GM18861 (cell line): ENCODE data around the gene STK25.

ENCODE experiments used
- ATAC-seq: cut with Tn5 transposase; IDR thresholded peaks from one replicate; pipeline ENCODE4 v1.9.1; 2021; ENCODE audit not compliant: unreplicated experiment

STK25 gene

DNA sequence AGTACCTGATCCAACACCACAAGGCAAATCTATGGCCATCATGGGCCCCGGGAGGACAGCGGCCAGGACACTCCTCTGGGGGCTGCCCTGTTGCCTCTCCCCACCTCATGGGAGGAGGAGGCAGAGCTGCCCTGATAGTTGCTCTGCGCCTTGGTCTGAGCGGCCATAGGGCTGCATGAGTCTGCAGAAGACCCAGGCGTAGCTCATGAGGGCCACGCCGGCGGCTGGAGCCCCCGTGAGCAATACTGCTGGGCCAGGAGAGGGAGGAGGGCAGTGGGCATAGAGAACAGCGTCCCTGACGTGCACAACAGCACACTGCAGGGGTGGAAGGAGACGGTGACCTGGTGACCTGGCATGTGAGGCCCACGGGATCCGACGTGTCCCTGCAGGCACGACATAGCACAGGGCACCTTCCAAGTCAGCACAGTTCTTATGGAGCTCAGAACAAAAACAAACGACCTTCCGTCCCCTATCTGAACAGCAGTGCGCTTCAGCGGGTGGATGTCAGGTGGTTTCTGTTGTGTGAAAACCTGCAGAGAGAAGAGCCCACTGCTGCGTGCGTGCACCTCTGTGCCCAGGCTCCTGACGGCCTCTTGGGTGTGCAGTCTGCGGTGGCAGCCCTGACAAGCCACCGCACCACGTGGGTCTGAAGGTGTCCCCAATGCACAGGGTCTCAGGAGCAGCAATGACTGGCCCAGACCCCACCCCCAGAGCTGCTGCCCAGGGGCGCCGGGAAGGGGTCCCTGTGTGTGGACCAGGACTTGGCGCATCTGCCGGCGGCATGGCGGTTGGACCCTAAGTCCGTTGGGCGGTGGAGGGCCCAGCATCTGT, 13.0 kb downstream of the STK25 start:
- no peak for ATAC-seq

DNA sequence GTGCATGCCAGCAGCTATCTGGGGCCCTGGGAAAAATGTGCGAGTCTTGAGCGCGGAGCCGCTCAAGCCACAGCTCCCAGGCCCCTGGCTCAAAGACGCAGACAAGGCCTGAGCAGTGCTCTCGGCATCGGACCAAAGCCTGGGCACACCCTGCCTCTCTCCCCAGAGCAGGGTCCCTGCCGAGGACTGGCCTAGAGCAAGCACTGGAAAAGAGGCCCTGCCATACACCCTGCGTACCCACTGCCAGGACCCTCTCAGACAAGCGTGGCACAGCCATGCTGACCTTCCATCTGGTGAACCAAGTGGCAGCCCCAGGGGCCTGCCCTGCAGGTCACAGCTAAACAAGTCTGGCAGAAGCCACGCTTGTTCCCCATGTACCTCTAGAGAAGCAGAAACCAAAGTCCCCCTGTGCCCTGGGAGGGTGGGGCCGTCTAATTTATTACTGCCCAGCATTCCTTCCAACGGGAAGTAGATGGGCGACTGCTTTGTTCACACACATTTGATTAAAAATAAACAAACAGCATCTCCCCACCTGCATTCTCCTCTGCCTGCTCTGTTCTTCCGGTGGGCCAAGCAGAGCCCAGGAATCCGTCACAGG, 14.0 kb downstream of the STK25 start:
- no peak for ATAC-seq

DNA sequence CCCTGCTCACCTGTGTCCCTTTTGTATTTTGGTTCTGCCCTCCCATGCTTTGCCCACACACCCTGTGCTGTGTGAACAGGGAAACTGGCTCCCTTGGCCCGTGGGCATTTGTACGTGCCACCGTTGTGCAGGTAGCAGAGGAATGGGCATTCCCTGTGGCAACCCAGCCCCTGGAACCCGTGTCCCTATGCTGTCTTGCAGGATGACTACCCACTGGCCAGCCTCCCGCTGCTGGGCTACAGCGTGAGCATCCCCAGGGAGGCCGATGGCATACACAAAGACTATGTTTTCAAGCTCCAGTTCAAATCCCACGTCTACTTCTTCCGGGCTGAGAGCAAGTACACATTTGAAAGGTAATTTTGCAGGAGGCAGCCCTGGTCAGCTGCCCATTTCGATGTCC, 15.3 kb downstream of the STK25 start:
- ATAC-seq: no peak

DNA sequence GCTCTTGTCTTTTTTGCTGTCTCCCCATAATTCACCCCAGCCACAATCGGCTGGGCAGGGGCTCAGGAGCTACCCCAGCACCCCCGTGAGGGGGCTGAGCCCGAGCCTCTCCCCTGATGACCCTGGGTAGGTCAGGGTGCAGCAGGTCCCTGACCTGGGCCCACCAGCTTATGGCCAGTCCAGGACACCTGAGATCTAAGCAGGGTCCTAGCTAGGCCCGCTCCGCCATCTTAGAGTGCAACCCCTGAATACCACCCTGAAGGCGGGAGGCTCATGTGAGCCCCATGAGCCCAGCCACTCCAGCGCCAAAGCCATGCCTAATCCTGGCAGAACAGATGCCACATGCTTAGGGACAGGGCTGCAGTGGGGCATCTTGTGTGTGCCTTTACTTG, 16.2 kb downstream of the STK25 start:
- no peak for ATAC-seq

DNA sequence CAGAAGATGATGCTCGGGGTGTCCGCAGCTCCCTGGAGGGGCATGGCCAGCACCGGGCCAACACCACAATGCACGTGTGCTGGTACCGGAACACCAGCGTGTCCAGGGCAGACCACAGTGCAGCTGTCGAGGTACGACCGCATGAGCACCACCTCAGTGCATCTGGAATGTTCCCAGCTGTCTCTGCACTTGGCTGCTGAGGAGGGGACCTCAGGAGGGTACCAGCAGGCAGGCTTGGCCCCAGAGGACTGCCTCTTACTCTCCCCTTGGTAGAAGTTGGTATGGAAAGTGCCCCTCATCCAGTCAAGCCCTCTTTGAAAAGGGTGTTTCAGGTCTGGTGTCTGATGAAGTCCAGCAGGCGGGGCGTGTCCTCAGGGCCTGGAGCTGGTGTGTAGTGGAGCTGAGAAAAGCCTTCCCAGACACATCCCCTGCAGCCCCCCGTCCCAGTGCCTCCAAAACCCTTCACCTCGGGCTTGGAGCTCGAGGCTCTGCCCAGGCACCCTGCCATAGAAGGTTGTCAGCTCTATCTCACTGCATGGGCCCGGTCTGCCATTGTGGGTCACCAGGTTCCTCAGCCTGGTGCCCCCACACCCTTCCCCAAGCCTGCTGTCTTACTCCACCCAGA, 16.7 kb downstream of the STK25 start:
- no peak for ATAC-seq

DNA sequence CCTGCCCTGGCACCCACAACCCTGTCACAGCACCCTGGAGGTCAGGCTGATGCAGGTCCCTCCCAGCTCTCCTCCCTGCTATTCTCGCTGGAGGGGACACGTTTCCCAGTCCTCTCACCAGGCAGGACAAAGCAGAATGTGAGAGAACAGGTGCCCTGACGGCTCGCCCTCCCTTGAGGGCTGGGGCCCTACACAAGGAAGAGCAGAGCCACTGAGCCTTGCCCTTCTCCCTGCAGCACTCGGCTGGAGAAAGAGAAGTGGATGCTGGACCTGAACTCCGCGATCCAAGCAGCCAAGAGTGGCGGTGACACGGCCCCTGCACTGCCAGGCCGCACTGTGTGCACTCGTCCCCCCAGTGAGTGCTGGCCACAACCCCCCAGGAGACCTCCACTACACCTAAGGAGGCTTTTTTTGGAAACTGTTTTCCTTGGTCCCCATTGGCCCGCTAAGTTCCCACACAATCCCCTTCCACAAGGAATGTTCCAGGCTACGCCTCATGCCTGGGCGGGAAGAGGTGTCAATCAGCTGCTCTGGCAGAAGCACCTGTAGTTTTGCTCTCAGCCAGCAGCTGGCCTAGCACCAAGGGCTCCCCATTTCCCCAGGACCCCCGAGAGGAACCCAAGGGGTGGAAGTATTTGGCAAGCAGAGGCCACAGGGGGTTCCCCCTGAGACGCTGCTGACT, 17.4 kb downstream of the STK25 start:
- no peak for ATAC-seq

DNA sequence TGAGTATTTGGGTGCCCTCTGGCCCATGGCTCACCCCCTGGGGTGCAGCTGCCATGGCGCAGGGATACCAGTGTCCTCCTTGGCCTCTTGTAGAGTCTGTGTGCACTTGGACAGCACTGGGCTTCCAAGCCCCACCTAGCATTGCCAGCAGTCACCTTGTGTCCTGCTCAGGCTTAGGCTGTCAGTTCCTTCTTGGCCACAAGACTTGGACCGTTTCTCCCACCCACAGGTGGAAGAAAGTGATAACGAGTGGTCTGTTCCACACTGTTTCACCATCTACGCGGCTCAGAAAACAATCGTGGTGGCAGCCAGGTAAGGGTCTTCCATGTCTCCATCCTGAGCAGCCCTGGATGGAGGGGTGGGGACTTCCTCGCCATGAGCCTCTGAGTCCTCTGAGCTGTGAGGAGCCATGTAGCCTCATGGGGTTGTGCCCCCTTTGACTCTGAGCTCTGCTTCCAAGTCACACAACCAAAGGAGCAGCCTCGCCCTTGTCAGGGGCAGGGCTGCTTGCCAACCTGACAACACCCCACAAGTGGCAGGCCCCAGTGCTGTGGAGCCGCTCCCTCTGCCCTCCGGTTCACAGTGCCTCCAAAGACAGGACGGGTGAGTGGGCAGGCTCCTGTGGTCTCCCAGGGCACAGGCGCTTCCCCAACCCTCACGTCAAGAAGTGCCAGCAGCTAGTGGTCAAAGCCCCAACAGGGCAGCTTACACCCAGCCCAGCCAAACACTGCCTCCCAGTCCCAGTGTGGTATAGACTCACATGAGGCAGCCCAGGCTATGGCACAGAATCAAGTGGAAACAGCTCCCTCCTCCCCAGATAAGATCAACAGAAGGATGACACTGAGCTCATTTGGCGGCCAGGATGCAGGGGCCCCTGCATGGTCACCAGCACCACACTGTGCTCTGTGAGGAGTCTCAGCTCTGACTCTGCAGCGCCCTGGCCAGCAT, 18.4 kb downstream of the STK25 start:
- ATAC-seq: no peak

DNA sequence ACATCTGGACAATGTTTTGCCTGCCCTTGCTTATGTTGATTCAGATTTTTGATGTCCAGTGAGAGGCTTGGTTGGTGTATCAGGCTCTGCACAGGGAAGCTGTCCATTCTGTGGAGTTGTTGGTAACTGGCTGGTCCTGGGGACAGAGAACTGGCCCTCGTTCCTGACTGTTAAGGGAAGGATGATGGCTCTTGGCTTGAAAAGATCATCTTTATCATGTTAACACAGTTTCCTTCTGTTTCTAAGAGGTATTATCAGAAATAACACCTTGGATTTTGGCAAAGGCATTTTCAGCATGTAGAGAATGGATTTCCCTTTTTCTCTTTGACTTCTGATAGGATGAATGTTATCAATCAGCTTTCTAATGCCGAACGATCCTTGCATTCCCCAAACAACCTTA, 19.3 kb downstream of the STK25 start:
- ATAC-seq: no peak

DNA sequence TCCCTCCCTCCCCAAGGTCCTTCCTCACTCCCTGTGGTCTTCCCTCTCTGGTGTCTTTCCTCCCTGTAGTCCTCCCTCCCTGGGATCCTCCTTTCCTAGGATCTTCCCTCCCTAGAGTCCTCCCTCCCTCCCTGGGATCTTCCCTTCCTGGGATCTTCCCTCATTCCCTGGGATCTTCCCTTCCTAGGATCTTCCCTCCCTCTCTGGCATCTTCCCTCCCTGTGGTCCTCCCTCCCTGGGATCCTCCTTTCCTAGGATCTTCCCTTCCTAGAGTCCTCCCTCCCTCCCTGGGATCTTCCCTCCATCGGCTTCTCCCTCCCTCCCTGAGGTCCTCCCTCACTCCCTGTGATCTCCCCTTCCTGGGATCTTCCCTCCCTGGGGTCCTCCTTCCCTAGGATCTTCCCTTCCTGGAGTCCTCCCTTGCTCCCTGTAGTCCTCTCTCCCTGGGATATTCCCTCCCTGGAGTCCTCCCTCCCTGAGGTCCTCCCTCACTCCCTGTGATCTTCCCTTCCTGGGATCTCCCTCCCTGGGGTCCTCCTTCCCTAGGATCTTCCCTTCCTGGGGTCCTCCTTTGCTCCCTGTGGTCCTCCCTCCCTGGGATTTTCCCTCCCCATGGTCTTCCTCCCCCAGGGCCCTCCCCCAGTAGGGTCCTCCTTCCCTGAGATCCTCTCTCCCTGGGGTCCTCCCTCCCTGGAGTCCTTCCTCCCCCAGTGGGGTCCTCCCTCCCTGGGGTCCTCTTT, 23.0 kb downstream of the STK25 start:
- ATAC-seq: no peak

DNA sequence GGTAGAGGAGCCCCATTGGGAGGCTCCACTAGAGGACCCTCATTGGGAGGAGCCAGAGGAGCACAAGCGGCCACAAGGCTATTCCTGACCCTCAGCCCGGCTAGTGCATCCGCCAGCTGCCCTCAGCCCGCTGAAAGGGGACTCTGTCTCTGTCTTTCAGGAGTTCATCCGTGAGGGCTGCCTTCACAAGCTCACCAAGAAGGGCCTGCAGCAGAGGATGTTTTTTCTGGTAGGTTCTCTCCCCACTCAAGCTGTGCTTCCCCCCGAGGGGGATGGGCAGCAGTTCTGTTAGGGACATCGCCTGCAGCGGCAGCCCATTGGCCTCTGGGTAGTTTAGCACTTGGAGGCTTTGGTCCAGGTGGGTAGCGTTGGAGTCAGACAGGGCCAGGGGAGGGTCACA, 25.1 kb downstream of the STK25 start:
- no peak for ATAC-seq

DNA sequence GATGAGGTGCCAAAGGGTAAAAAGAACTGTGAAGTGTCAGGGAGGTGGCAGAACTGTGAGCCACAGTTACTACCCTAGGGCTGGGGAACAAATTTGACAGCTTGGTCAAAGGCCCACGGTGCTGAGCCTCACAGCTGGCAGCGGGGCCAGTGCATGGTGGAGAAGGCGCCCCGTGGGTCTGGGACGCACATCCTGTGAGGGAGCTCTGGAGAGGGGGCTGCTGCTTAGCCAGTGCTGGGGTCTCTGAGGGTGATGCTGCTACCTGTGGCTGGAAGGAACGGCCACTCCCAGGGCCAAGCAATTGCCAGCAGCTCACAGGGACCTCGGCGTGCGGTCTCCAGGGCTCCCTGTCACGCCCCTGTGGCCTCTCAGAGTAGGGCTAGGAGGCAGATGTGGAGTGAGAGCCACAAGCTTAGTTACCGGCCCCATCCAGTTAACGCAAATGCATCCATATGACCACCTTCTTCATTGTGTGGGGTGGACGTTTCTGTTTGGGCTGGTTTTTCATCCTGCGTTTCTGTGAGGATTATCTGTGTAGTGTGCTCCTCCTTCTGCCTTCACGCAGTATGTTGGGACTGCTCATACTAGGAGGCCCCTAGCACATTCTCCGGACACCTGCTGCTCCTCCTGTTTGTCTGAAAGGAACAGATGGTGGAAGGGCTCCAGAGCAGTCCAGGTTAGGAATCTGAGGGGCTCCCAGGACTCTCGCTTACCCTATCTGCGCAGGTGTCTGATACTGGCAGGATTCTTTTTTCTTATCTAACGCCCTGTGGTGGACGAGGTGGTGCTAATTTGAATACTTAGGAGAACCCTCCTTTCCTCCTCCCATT, 26.0 kb downstream of the STK25 start:
- no peak for ATAC-seq

DNA sequence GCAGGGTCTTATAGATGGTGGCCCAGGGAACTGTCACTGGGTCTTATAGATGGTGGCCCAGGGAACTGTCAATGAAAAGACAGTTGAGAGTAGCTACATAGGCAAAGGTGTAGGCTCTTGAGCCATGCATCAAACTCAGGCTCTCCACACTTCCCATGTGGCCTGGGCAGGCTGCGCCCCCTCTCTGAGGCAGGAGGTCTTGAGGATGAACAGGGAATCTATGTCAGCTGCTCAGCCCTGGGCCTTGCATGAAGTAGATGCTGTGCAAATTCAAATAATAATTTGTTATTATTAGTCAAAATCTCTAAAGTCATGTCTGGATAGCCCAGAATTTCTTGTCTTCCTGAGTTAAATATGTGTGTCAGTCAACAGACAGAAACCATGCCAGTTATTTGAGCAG, 26.7 kb downstream of the STK25 start:
- ATAC-seq: no peak

DNA sequence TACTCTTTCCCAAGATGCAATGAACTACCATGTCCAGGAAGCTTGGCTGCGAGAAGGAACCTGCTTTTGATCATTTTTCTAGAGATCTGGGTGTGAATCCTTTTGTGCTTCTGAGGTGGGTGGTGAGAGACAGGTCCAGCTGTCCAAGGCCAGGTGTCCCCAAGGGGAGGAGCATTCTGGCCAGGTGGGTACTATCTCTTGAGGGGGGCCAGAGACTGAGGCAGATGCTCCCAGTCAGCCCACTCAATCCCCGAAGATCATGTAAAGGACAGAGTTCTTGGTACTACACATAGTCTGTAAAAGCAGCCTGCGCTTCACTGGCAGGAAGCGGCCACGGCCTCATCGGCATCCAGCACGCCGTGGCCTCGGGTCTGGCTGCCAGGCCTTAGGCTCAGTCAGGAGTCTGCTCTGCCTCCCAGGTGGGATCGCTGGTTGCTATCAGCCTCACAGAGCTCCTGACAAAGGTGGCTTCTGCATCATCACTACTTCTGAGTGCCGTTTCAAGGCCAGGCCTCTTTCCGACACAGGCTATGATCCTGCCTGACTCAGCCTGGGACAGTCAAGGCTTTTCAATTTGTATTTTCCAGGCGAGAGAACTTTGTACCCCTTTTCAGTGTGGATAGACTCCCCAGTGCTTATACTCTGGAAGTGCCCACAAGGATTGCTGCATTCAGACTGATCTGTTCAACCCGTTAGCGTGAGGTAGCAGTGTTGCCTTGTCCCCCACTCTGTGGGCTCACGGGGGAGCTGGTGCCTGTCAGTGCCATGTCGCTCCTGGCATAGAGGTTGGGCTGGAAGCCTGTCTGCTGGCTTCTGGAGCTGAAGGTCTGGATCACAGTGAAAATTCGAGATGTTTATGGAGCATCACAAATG, 29.1 kb downstream of the STK25 start:
- ATAC-seq: no peak

DNA sequence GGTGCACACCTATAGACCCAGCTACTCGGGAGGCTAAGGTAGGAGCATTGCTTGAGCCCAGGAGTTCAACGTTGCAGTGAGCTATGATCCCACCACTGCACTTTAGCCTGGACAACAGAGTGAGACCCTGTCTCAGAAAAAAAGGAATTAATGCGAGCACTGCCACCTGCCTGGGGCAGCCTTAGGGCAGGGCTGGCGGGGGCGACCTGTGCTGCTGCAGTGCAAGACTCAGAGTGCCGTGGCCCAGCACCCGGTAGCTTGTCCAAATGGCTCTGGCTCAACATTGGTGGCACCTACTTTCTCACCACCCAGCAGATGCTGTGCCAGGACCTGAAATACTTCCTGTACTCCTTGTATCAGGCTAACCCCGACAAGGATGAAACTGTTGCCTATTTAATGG, 30.2 kb downstream of the STK25 start:
- ATAC-seq: no peak

DNA sequence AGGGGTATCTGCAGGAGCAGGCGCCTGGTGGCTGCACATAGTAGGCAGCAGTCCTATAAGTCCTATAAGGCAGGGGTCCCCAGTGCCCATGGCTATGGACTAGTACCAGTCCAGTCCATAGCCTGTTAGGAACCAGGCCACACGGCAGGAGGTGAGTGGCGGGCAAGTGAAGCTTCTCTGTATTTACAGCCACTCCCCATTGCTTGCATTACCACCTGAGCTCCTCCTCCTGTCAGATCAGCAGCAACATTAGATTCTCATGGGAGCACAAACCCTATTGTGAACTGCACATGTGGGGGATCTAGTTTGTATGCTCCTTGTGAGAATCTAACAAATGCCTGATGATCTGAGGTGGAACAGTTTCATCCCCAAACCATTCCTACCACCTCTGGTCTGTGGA, 33.1 kb downstream of the STK25 start:
- ATAC-seq: no peak

DNA sequence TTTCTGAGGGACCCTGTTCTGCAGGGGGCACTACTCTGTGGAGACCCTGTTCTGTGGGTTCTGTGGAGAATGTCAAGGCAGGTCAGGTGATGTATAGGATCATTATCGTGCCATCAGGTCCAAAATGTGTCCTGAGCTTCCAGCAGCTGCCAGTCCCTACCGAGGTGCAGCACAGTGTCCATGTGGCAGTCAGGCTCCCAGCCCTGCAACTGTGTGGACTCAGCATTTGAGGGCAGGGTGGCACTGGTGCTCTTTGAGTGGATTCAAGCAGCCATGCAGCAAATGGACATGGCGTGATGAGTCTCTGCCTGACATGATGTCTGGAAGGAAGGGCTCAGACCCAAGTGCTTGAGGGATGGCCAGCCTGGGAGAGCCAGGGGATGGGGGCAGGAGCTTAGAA, 35.0 kb downstream of the STK25 start:
- no peak for ATAC-seq

DNA sequence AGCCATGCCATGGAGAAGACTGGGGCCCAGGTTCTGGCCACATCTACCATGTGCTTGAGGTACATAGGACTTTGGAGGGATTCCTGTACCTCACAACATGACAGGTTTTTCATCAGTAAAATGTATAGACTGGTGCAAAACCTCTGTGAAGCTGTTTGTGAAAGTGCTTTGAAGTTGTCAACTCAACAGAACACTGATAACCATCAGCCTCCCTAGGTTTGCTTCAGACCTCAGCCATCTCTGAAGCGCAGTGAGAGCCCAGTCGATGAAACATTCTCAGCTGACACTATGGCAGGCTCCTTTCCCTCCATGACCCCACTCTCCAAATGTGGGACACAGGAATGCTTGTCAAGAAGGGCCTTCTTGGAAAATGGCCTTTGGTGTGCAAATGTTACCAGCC, 38.6 kb downstream of the STK25 start:
- ATAC-seq: no peak

DNA sequence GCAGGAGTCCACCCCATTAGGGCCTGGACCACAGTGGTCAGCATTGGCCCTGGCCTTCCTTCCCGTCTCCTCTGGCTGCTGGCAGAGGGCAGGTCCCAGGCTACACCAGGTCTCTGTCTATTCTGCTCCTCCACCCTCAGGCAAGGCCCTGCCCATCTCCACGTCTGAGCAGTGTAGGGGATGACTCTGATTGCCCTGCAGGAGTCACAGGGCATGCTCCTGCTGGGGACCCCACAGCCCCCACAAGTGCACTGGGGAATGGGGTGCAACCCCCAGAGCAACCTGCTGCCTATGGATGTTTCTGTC, 40.0 kb downstream of the STK25 start:
- ATAC-seq: no peak
